GM12878 (cell line): Measurements from ENCODE around the gene OTUD3. TPM values are rescaled to one million over a fixed set of nuclear protein-coding genes. Genes with fewer than 3 reads are reported as not detected.

Experiments used
- ATAC-seq: fragments of 200-7000 bp; cut with Tn5 transposase; 3 replicates; pipeline ENCODE4 v1.9.1; 2020; ENCODE audit warnings: mild to moderate bottlenecking, moderate library complexity
- BruUV-seq: library from RNA; stranded (reverse); fragments of 400-500 nt; replicated peaks from 2 replicates; lab custom pipeline; 2021; lab: Mats Ljungman, UMichigan
- CTCF ChIA-PET: fragments of 300-600 bp; sonication (Branson Sonifier 250); formaldehyde crosslinking; extraction: SDS; loops from one replicate; lab custom pipeline; 2021; ENCODE audit warnings: inconsistent platforms; lab: Yijun Ruan, JAX
- POLR2A ChIA-PET: fragments of 350-600 bp; formaldehyde crosslinking; extraction: SDS; loops from one replicate; lab custom pipeline; 2021; ENCODE audit warnings: inconsistent platforms; lab: Charles Lee
- RAD21 ChIA-PET: fragments of 300-600 bp; sonication (Branson Sonifier 250); formaldehyde crosslinking; loops from one replicate; lab custom pipeline; 2023; ENCODE audit warnings: antibody characterized with exemption; ENCODE audit not compliant: unreplicated experiment; lab: Charles Lee
- SMC1A ChIA-PET: fragments of 300-600 bp; sonication (Branson Sonifier 250); formaldehyde crosslinking; loops from one replicate; lab custom pipeline; 2023; ENCODE audit not compliant: unreplicated experiment, uncharacterized antibody; lab: Charles Lee
- DNase-seq: peaks from one replicate; pipeline ENCODE4 v3.0.0-alpha.2; 2011; ENCODE audit warnings: low read depth, low spot score
- FAIRE-seq: peaks from 3 replicates; lab custom pipeline; 2011; peaks lifted over from hg19 to GRCh38; lab: Jason Lieb, UNC
- H2AFZ ChIP-seq: 2 replicates; pipeline ENCODE4 v1.6.0; 2011; ENCODE audit warnings: low read depth, low read length, control low read depth; ENCODE audit not compliant: control insufficient read depth
- H3K27ac ChIP-seq: 2 replicates; pipeline ENCODE4 v1.5.1; 2011; ENCODE audit warnings: control low read depth; ENCODE audit not compliant: control insufficient read depth, insufficient read depth
- H3K27me3 ChIP-seq, 2 experiments: replicated peaks in 1 of 2; 2 replicates each; pipeline versions ENCODE4 v1.6.0 to v1.6.1; 2011; ENCODE audit warnings: low read length in 1 of 2; ENCODE audit not compliant: control insufficient read depth in 2 of 2, insufficient read depth in 2 of 2
- H3K36me3 ChIP-seq, 2 experiments: 2 replicates each; pipeline ENCODE4 v1.5.1; 2011; ENCODE audit warnings: low read length in 1 of 2; ENCODE audit not compliant: control insufficient read depth in 2 of 2, insufficient read depth in 2 of 2
- H3K4me1 ChIP-seq: 2 replicates; pipeline ENCODE4 v1.6.1; 2011; ENCODE audit warnings: mild to moderate bottlenecking, low read length, moderate library complexity, mixed read lengths; ENCODE audit not compliant: control insufficient read depth, insufficient read depth
- H3K4me2 ChIP-seq: 2 replicates; pipeline ENCODE4 v1.6.0; 2011; ENCODE audit warnings: control low read depth; ENCODE audit not compliant: control insufficient read depth, insufficient read depth
- H3K4me3 ChIP-seq: fragments of 200-600 bp; sonication (generic); 2 replicates; pipeline ENCODE4 v1.5.1; 2016
- H3K79me2 ChIP-seq: 2 replicates; pipeline ENCODE4 v1.6.0; 2011; ENCODE audit warnings: low read length; ENCODE audit not compliant: control insufficient read depth, insufficient read depth
- H3K9ac ChIP-seq: 2 replicates; pipeline ENCODE4 v1.8.0; 2011; ENCODE audit warnings: low read length, control low read depth, mixed read lengths; ENCODE audit not compliant: control insufficient read depth, insufficient read depth
- H3K9me3 ChIP-seq: replicated peaks from 3 replicates; pipeline ENCODE4 v1.5.1; 2011; ENCODE audit warnings: mild to moderate bottlenecking, low read length; ENCODE audit not compliant: control insufficient read depth, insufficient read depth
- H4K20me1 ChIP-seq: 2 replicates; pipeline ENCODE4 v1.6.0; 2011; ENCODE audit not compliant: control insufficient read depth, insufficient read depth
- BMI1 ChIP-seq: fragments of 450-650 bp; IDR thresholded peaks from 2 replicates; pipeline ENCODE4 v1.6.1; 2016; ENCODE audit warnings: mild to moderate bottlenecking, moderate library complexity, borderline replicate concordance
- CBX5 ChIP-seq: sonication (generic); IDR thresholded peaks from 2 replicates; pipeline ENCODE4 v1.6.1; 2016; ENCODE audit warnings: low read depth, moderate library complexity, mild to moderate bottlenecking, inconsistent platforms
- EED ChIP-seq: sonication (generic); IDR thresholded peaks from 2 replicates; pipeline ENCODE4 v1.6.1; 2016; ENCODE audit warnings: antibody characterized with exemption, low read depth
- KLF5 ChIP-seq: fragments of 450-650 bp; IDR thresholded peaks from 2 replicates; pipeline ENCODE4 v1.6.1; 2014; ENCODE audit warnings: mild to moderate bottlenecking; ENCODE audit not compliant: partially characterized antibody
- MTA2 ChIP-seq: fragments of 450-650 bp; IDR thresholded peaks from 2 replicates; pipeline ENCODE4 v1.6.1; 2016; ENCODE audit warnings: low read depth, mild to moderate bottlenecking, moderate library complexity
- MYC ChIP-seq: IDR thresholded peaks from 2 replicates; pipeline ENCODE4 v1.6.1; 2011; ENCODE audit warnings: mild to moderate bottlenecking, low read length, moderate library complexity, inconsistent platforms; ENCODE audit not compliant: insufficient read depth, insufficient replicate concordance, insufficient read length, severe bottlenecking
- NR2C1 ChIP-seq: fragments of 450-650 bp; IDR thresholded peaks from 2 replicates; pipeline ENCODE4 v1.6.1; 2017; ENCODE audit warnings: antibody characterized with exemption, mild to moderate bottlenecking, moderate library complexity
- NR2F1 ChIP-seq: fragments of 450-650 bp; conservative IDR thresholded peaks from 2 replicates; pipeline ENCODE4 v1.6.1; 2017; ENCODE audit warnings: mild to moderate bottlenecking
- POLR2A ChIP-seq: IDR thresholded peaks from 2 replicates; pipeline ENCODE4 v1.6.1; 2011; ENCODE audit warnings: low read depth, mild to moderate bottlenecking, low read length
- REST ChIP-seq: IDR thresholded peaks from 2 replicates; pipeline ENCODE4 v1.6.1; 2012; ENCODE audit warnings: mild to moderate bottlenecking, low read depth, low read length
- SIN3A ChIP-seq: IDR thresholded peaks from 2 replicates; pipeline ENCODE4 v1.6.1; 2012; ENCODE audit warnings: low read depth, low read length, improper control_type of control experiment
- WGBS: methylation state at CpG from one replicate; pipeline ENCODE4 v1.1.6; 2016; ENCODE audit warnings: low lambda C conversion rate; ENCODE audit not compliant: insufficient replicate concordance, insufficient coverage; ENCODE audit errors: missing lambda C conversion rate; 5-methylcytosine and 5-hydroxymethylcytosine counted together
- in situ Hi-C: fragments of 300-500 bp; cut with MboI; formaldehyde crosslinking; loops from 9 replicates; pipeline ENCODE4 v1.14.3; 2018; ENCODE audit warnings: mixed read lengths
- intact Hi-C: fragments of 100-400 bp; cut with micrococcal nuclease; formaldehyde crosslinking; loops from one replicate; pipeline ENCODE4 v1.14.2; 2022; ENCODE audit not compliant: unreplicated experiment
- polyA plus RNA-seq, 11 experiments: library from polyadenylated mRNA; depleted of rRNA in 4 of 11; unstranded in 6 of 11; stranded (reverse) in 5 of 11; fragments of >200 nt; fragmentation: Nextera tagmentation in 4 of 11; fragmentation: Illumina TruSeq in 1 of 11; extraction: Ambion mirVana in 4 of 11; extraction: Trizol in 1 of 11; gene quantifications; 1 replicate in 1 of 11; 2 replicates in 10 of 11; pipeline versions ENCODE4 v1.2.1 to v1.2.3, GENCODE V29; 2011 to 2016; ENCODE audit warnings: inconsistent platforms in 2 of 11, missing spikeins in 2 of 11, low read depth in 1 of 11
- total RNA-seq, 4 experiments: library from RNA; depleted of rRNA in 3 of 4; stranded (reverse); fragments of >200 nt in 3 of 4; fragmentation: Illumina TruSeq in 1 of 4; extraction: Trizol in 1 of 4; gene quantifications; 2 replicates each; pipeline versions ENCODE4 v1.2.1 to v1.2.3, GENCODE V29; 2013 to 2021
- TF ChIP-seq, protein P1 (sequence below): fragments of 450-650 bp; IDR thresholded peaks from 2 replicates; pipeline ENCODE4 v1.6.1; 2018; ENCODE audit warnings: borderline replicate concordance, mild to moderate bottlenecking; ENCODE audit not compliant: partially characterized antibody

OTUD3 gene
- total and polyA plus RNA-seq, 10 of the 15 experiments (the other 5 are each of a cell fraction or from before 2014, with no cell fraction given): 0.77 to 8.9 (median 4.8) TPM

- Histone ChIP-seq H3K9me3 (no peaks in the 10 kb centered on the region; the same call in 1 of the 3 replicates), H3K4me2 (no peak overlapping the region), H3K4me3 (no peak overlapping the region), H3K36me3 (no peaks in the 10 kb centered on the region), H3K79me2 (no peaks in the 10 kb centered on the region), H4K20me1 (no peaks in the 10 kb centered on the region), H3K9ac (no peak overlapping the region), H3K27me3 (no peaks in the 10 kb centered on the region; a peak in 1 of 4 replicates), H3K27ac (no peak overlapping the region), H2AFZ (no peak overlapping the region), H3K4me1 (no peaks in the 10 kb centered on the region)
- ChIA-PET SMC1A (interaction anchor here (1.3 kb wide), 1 partner anchor 8 kb away, joined by 3 read pairs; no protein-coding TSS in a partner anchor), RAD21 (no interaction called here), CTCF (interaction anchor here (1.1 to 1.4 kb wide), 2 partner anchors 9 to 51 kb away, joined by 3 to 5 read pairs; no protein-coding TSS in a partner anchor), POLR2A (no interaction called here)
- no TSS peak for BruUV-seq
- intact Hi-C loops: no loop called here
- FAIRE-seq (no peak), ATAC-seq (no peak), DNase-seq (no peak)
- 8% methylated on average over 1 of the region's 1 CpG for WGBS
- TF ChIP-seq REST (no peak), BMI1 (no peak), CBX5 (no peak), NR2C1 (no peak), KLF5 (no peak), NR2F1 (no peak), POLR2A (no peak), MTA2 (no peak), MYC (no peak), EED (no peak), SIN3A (no peak)
- TF ChIP-seq, protein P1, sequence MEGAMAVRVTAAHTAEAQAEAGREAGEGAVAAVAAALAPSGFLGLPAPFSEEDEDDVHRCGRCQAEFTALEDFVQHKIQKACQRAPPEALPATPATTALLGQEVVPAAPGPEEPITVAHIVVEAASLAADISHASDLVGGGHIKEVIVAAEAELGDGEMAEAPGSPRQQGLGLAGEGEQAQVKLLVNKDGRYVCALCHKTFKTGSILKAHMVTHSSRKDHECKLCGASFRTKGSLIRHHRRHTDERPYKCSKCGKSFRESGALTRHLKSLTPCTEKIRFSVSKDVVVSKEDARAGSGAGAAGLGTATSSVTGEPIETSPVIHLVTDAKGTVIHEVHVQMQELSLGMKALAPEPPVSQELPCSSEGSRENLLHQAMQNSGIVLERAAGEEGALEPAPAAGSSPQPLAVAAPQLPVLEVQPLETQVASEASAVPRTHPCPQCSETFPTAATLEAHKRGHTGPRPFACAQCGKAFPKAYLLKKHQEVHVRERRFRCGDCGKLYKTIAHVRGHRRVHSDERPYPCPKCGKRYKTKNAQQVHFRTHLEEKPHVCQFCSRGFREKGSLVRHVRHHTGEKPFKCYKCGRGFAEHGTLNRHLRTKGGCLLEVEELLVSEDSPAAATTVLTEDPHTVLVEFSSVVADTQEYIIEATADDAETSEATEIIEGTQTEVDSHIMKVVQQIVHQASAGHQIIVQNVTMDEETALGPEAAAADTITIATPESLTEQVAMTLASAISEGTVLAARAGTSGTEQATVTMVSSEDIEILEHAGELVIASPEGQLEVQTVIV: no peak
- in situ Hi-C loops: no loop called here
These were observed 20.2 kb upstream of the OTUD3 start for GRCh38 chr1:19861842-19862530.
